ENCODE data around the gene KRT5.

Gene KRT5

DNA sequence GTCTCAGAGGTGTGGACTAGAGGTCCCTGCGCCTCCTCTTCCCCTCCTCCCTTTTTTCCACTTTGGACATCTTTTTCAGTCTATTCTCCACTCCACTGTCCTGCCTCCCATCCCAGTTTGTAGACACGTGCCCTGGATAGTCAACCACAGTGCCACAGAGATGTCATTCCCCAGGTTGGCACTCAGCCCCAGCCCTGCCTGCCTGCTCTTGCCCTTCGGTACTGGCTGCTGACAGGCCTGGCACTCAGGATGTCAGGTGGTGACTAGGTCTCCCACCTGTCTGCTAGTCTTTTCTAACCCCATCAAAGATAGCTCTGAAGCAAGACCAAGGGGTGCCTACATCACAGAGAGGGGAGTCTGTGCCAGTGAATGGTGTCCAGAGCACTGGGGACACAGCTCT, 16.9 kb upstream of the KRT5 start:
- no peak overlapping the region for H3K4me3 ChIP-seq
- DNase-seq: no peak

DNA sequence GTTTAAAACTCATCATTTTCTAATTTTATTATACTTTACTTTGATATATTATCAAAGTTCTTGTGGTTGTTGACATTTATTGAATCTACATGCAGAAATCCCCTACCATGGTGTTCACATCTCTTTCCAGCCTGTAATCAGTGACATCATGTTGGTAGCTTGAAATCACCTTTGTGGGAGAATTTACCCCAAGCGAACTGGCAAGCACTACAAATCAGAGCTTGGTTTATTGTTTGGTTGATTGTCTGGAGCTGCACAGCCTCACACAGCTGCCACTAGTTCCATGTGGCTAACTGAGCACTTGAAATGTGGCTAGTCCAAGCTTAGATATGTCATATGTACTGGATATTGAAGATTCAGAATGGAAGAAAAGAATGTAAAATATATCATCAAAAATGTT, 15.4 kb upstream of the KRT5 start:
- no peak for DNase-seq
- H3K27me3 ChIP-seq: no peaks in the 10 kb centered on the region
- TF ChIP-seq, protein P1, sequence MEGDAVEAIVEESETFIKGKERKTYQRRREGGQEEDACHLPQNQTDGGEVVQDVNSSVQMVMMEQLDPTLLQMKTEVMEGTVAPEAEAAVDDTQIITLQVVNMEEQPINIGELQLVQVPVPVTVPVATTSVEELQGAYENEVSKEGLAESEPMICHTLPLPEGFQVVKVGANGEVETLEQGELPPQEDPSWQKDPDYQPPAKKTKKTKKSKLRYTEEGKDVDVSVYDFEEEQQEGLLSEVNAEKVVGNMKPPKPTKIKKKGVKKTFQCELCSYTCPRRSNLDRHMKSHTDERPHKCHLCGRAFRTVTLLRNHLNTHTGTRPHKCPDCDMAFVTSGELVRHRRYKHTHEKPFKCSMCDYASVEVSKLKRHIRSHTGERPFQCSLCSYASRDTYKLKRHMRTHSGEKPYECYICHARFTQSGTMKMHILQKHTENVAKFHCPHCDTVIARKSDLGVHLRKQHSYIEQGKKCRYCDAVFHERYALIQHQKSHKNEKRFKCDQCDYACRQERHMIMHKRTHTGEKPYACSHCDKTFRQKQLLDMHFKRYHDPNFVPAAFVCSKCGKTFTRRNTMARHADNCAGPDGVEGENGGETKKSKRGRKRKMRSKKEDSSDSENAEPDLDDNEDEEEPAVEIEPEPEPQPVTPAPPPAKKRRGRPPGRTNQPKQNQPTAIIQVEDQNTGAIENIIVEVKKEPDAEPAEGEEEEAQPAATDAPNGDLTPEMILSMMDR (IDR thresholded peaks at IDR 0.05): no peak
- H3K4me1 ChIP-seq: peaks cover 0 to 15% (median 0%) of the 10 kb centered on the region in 4 donors
- intact Hi-C loops (cut with DNase I; ENCODE audit: low total_unique reads): no loop called here
- no peak overlapping the region for H3K27ac ChIP-seq
- H3K36me3 ChIP-seq: no peaks in the 10 kb centered on the region
- no peaks in the 10 kb centered on the region for H3K9me3 ChIP-seq
- H3K4me3 ChIP-seq: no peak overlapping the region

More for the DNA sequence above, 16.9 kb upstream of the KRT5 start:
- H3K9me3 ChIP-seq: no peaks in the 10 kb centered on the region
- peaks cover 0 to 17% (median 0%) of the 10 kb centered on the region in 4 donors for H3K4me1 ChIP-seq
- TF ChIP-seq, protein P1 (IDR thresholded peaks at IDR 0.05): no peak
- H3K27ac ChIP-seq: no peak overlapping the region
- no peaks in the 10 kb centered on the region for H3K36me3 ChIP-seq
- intact Hi-C loops (cut with DNase I; ENCODE audit: low total_unique reads): no loop called here
- H3K27me3 ChIP-seq: no peaks in the 10 kb centered on the region

DNA sequence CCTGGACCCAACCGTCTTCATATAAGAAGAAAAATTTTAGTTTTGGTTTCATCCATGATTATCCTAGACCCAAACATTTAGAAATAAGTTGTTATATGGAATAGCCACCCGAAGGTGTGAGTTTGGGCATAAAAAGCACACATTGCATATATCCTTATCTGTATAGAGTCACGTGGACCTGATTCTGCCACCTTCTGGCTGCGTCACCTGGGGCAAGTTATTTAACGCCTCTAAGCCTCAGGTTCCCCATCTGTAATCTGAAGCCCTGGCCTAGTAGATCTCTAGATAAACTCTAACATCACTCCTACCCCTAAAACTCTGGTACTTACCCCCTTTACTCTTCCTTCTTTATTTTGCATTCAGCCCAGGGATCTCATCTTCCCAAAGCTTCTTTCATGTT, 14.3 kb upstream of the KRT5 start:
- DNase-seq: no peak
- Histone ChIP-seq H3K9me3 (no peaks in the 10 kb centered on the region), H3K27me3 (no peaks in the 10 kb centered on the region), H3K36me3 (no peaks in the 10 kb centered on the region), H3K27ac (no peak overlapping the region), H3K4me1 (peaks cover 0 to 7% (median 0%) of the 10 kb centered on the region in 4 donors), H3K4me3 (no peak overlapping the region)
- intact Hi-C loops (cut with DNase I; ENCODE audit: low total_unique reads): no loop called here
- TF ChIP-seq, protein P1 (IDR thresholded peaks at IDR 0.05): no peak

DNA sequence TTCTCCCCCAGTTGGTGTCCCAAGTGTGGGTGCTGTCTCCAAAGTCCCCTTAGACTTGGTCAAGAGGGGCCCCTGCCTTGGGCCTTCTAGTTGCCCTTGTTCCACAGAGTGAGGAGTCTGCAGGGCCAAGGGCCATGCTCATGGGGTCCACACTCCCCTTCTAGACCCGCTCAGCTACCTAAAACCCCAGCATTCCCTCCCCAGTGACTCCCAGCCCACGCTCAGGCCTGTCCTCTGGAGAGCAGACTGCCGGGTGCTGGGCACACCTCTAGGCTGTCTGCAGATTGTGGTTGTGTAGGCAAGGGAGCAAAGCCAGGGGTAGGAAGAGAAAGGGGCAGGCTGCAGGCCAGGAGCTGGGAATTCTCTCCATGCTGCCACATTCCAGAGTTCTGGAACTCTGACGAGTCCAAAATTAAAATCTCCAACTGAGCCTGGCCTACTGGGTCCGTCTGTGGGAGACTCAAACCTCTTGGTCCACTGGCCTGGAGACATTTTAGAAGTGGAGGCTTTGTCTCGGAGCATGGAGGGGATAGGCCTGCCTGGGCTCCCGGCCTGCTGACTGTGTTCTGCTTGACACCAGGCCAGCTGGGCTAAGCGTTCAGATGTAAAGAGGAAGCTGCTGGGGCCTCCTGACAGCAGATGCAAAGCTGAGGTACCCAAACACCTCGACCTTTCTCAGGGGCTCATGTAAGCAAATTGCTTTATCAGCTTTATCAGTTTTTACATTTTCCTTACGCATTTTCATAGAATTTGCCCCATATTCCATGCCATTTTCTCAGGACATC, 13.7 kb upstream of the KRT5 start:
- TF ChIP-seq, protein P1 (IDR thresholded peaks at IDR 0.05): no peak
- Histone ChIP-seq H3K36me3 (no peaks in the 10 kb centered on the region), H3K9me3 (no peaks in the 10 kb centered on the region), H3K4me1 (peaks cover 0 to 1% (median 0%) of the 10 kb centered on the region in 4 donors), H3K27ac (no peak overlapping the region), H3K4me3 (no peak overlapping the region), H3K27me3 (no peaks in the 10 kb centered on the region)
- intact Hi-C loops (cut with DNase I; ENCODE audit: low total_unique reads): no loop called here
- peak in 1 of 2 donors; percentile 37 for DNase-seq

DNA sequence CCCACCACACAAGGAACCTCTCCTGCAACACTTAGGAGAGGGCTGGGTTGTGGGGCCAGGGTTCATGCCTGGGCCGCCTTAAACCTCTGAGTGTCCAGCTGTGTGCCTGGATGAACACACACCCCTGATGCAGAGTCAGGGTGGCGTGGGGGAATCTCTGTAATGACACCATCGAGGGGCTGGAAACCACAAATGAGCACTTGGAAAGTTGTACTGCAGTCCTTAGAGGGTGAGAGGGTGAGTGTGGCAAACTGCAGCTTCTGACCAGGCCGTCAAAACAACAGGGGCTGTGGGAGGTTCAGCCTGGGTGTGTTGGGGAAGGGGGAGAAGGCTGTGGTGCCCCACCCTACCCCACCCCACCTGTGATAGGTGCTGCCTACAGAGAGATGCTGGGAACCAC, 12.4 kb upstream of the KRT5 start:
- TF ChIP-seq, protein P1 (IDR thresholded peaks at IDR 0.05): no peak
- Histone ChIP-seq H3K9me3 (no peaks in the 10 kb centered on the region), H3K27ac (no peak overlapping the region), H3K4me3 (no peak overlapping the region), H3K27me3 (no peaks in the 10 kb centered on the region), H3K4me1 (no peaks in the 10 kb centered on the region), H3K36me3 (no peaks in the 10 kb centered on the region)
- DNase-seq: peak in 1 of 2 donors; percentile 40
- intact Hi-C loops (cut with DNase I; ENCODE audit: low total_unique reads): no loop called here

Data from tibial artery (tissue), 4 donors.